Measurements from ENCODE around the gene ACP7.

ACP7 gene

DNA sequence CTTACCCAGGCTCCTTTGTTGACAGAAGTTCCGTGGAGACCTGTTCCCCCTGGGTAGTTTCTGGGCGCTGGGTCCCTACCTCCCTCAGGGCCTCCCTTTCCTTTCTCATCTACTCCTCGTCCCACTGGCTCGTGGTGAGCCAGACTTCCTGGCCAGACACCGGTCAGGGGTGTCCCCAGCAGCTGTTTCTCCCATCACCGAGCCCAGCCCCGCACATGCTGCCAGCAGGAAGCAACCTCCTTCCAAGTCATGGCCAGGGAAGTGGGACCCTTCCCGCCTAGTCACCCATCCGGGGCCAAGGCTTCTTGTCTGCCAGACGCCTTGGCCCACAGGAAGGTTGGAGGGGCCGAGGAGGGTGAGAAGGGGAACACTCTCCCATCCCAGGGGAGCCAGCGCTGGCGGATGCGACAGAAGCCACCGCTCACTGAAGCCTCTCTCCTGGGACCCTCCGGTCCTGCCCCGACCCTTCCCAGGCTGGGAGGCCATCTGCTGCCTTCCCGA is 47.1 kb downstream of the ACP7 start:
- H4K20me1 ChIP-seq (ENCODE audit: insufficient read depth, low read length) = peaks cover 78% of the 10 kb centered on the region

DNA sequence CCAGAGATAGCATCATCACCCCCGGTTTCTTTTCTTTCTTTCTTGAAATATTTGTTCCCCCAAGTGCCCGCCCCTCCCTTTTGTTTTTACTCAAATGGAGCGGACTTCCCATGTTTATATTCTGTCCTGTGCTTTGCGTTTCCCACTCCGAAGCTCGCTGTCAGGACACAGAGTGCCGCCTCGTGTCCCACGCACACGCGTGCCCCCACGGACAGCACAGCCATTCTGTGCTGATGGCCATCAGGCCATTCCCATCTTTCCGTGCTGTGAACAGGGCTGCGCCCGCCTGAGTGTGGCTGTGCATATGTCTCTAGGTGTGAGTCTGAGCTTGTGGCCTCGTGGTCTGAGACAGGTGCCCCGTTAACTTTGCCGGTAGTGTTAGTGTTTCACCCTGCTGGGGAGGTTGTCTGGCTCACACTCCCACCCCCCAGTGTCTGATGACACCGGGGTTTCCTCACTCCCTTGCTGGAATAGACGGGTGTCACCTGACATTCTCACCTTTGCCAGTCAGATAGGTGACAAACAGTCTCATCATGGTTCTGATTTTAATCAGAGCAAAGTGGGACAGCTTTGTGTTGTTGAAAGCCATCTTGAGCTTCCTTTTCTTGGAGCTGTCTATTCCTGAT is 48.3 kb downstream of the ACP7 start:
- peaks cover 99% of the 10 kb centered on the region for H3K79me2 ChIP-seq (ENCODE audit: insufficient read depth, low read length)

More for the DNA sequence above, 47.1 kb downstream of the ACP7 start:
- H3K79me2 ChIP-seq (ENCODE audit: insufficient read depth, low read length) = peaks cover 99% of the 10 kb centered on the region
- H3K4me3 ChIP-seq (ENCODE audit: low read depth in 1 of 2, low read length in 2 of 2) = no peak overlapping the region
- H3K9ac ChIP-seq (ENCODE audit: low read depth, low read length) = no peak overlapping the region
- H3K4me2 ChIP-seq (ENCODE audit: insufficient read depth, low read length) = no peak overlapping the region
- peaks cover 21% of the 10 kb centered on the region for H3K4me1 ChIP-seq (ENCODE audit: insufficient read depth, low read length)
- TF ChIP-seq, protein P1, sequence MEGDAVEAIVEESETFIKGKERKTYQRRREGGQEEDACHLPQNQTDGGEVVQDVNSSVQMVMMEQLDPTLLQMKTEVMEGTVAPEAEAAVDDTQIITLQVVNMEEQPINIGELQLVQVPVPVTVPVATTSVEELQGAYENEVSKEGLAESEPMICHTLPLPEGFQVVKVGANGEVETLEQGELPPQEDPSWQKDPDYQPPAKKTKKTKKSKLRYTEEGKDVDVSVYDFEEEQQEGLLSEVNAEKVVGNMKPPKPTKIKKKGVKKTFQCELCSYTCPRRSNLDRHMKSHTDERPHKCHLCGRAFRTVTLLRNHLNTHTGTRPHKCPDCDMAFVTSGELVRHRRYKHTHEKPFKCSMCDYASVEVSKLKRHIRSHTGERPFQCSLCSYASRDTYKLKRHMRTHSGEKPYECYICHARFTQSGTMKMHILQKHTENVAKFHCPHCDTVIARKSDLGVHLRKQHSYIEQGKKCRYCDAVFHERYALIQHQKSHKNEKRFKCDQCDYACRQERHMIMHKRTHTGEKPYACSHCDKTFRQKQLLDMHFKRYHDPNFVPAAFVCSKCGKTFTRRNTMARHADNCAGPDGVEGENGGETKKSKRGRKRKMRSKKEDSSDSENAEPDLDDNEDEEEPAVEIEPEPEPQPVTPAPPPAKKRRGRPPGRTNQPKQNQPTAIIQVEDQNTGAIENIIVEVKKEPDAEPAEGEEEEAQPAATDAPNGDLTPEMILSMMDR (IDR thresholded peaks at IDR 0.05; ENCODE audit: borderline replicate concordance, extremely low read depth, low read length, poor library complexity, severe bottlenecking) = no peak
- H3K27me3 ChIP-seq (ENCODE audit: insufficient read depth, low read length, poor library complexity) = no peaks in the 10 kb centered on the region
- no peak for DNase-seq
- no peak for ATAC-seq (ENCODE audit: insufficient read depth, low read depth)
- H3K27ac ChIP-seq (ENCODE audit: low read length) = no peak overlapping the region
- no peaks in the 10 kb centered on the region for H3K9me3 ChIP-seq (ENCODE audit: insufficient read depth, low read length, severe bottlenecking)
- no peak overlapping the region for H2AFZ ChIP-seq (ENCODE audit: low read depth, low read length)
- H3K36me3 ChIP-seq (ENCODE audit: insufficient read depth, low read length) = no peaks in the 10 kb centered on the region

DNA sequence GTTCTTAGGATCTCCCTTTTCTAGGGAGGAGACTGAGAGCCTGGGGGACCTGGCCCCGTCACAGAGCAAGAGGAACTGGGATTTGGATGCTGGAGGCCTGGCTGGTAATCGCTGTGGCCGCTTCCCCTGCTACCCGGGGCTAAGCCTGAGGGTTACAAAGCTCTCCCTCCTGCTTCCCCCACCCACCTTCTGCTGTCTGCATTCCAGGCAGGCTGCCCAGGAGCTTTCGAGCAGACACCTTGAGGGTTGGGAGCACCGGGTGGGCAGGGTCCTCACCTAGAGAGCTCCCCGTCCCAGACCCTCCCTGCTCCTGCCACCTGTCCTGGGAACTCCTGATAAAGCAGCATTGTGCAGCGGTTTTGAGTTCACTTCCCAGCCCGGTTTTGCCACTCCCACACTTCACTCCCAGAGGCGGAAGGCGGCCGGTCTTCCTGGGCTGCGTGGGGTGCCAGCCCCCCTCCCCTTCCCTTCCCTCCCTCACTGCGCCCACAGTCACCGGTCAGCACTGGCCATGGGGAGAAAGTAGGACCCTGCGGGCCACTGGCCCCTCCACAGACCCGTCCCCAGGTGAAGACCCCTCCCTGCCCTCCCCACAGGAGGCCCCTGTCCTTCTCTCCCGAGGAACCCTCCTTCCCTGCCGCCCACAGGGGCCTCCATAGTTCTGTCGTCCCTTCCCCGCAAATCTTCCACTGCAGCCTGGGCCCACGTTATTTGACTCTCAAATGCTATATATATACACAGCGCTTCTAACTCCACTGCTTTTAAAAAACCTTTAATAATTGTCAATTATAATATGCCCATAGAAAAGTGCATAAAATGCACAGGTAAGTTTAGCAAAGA is 49.5 kb downstream of the ACP7 start:
- Histone ChIP-seq H3K4me2 (ENCODE audit: insufficient read depth, low read length) (no peak overlapping the region), H4K20me1 (ENCODE audit: insufficient read depth, low read length) (peaks cover 72% of the 10 kb centered on the region), H3K27me3 (ENCODE audit: insufficient read depth, low read length, poor library complexity) (no peaks in the 10 kb centered on the region), H3K4me1 (ENCODE audit: insufficient read depth, low read length) (no peaks in the 10 kb centered on the region), H3K9ac (ENCODE audit: low read depth, low read length) (no peak overlapping the region), H3K9me3 (ENCODE audit: insufficient read depth, low read length, severe bottlenecking) (no peaks in the 10 kb centered on the region), H3K36me3 (ENCODE audit: insufficient read depth, low read length) (no peaks in the 10 kb centered on the region), H2AFZ (ENCODE audit: low read depth, low read length) (no peak overlapping the region), H3K27ac (ENCODE audit: low read length) (no peak overlapping the region), H3K4me3 (ENCODE audit: low read depth in 1 of 2, low read length in 2 of 2) (no peak overlapping the region), H3K79me2 (ENCODE audit: insufficient read depth, low read length) (peaks cover 99% of the 10 kb centered on the region)
- TF ChIP-seq EZH2 (IDR thresholded peaks at IDR 0.05; ENCODE audit: borderline replicate concordance, low read depth, low read length, severe bottlenecking) = no peak
- TF ChIP-seq, protein P1 (IDR thresholded peaks at IDR 0.05; ENCODE audit: borderline replicate concordance, extremely low read depth, low read length, poor library complexity, severe bottlenecking) = no peak
- DNase-seq (no peak), ATAC-seq (ENCODE audit: insufficient read depth, low read depth) (no peak)

More for the DNA sequence above, 48.3 kb downstream of the ACP7 start:
- no peak for TF ChIP-seq EZH2 (IDR thresholded peaks at IDR 0.05; ENCODE audit: borderline replicate concordance, low read depth, low read length, severe bottlenecking)
- TF ChIP-seq, protein P1 (IDR thresholded peaks at IDR 0.05; ENCODE audit: borderline replicate concordance, extremely low read depth, low read length, poor library complexity, severe bottlenecking) = no peak
- no peak for DNase-seq
- ATAC-seq (ENCODE audit: insufficient read depth, low read depth) = no peak
- H3K9ac ChIP-seq (ENCODE audit: low read depth, low read length) = no peak overlapping the region
- H3K9me3 ChIP-seq (ENCODE audit: insufficient read depth, low read length, severe bottlenecking) = no peaks in the 10 kb centered on the region
- H3K27ac ChIP-seq (ENCODE audit: low read length) = no peak overlapping the region
- H3K4me2 ChIP-seq (ENCODE audit: insufficient read depth, low read length) = no peak overlapping the region
- no peaks in the 10 kb centered on the region for H3K27me3 ChIP-seq (ENCODE audit: insufficient read depth, low read length, poor library complexity)
- H2AFZ ChIP-seq (ENCODE audit: low read depth, low read length) = no peak overlapping the region
- peaks cover 78% of the 10 kb centered on the region for H4K20me1 ChIP-seq (ENCODE audit: insufficient read depth, low read length)
- H3K4me1 ChIP-seq (ENCODE audit: insufficient read depth, low read length) = peaks cover 9% of the 10 kb centered on the region
- no peak overlapping the region for H3K4me3 ChIP-seq (ENCODE audit: low read depth in 1 of 2, low read length in 2 of 2)
- no peaks in the 10 kb centered on the region for H3K36me3 ChIP-seq (ENCODE audit: insufficient read depth, low read length)
